Measurements from ENCODE around the gene SIPA1L3. TPM values are rescaled to one million over a fixed set of nuclear protein-coding genes. Genes with fewer than 3 reads are reported as not detected.
A peak's percentile ranks its signal among the peaks of the same experiment; 100 is the strongest.

Gene SIPA1L3
- total and polyA plus RNA-seq, 2 experiments from 2014 or later = 15.7 to 54.1 TPM

- Mint-ChIP-seq H3K36me3 (ENCODE audit: low read depth) (peaks cover 7% of the 10 kb centered on the region; the same call in 2 of the 3 replicates), H3K27me3 (ENCODE audit: insufficient read depth, low read depth, poor library complexity) (peaks cover 19% of the 10 kb centered on the region), H3K9me3 (no peaks in the 10 kb centered on the region), H3K27ac (peak overlapping the region; percentile 72; the same call in 1 of the 2 replicates), H3K4me3 (no peak overlapping the region), H3K4me1 (peaks cover 38% of the 10 kb centered on the region)
- Histone ChIP-seq H4K20me1 (replicated peaks; ENCODE audit: insufficient read depth) (no peaks in the 10 kb centered on the region), H3K36me3 (ENCODE audit: insufficient read depth) (no peaks in the 10 kb centered on the region), H2AFZ (no peak overlapping the region), H3K4me3 (no peak overlapping the region), H3K27me3 (ENCODE audit: insufficient read depth) (no peaks in the 10 kb centered on the region), H3K79me2 (replicated peaks; ENCODE audit: insufficient read depth) (no peaks in the 10 kb centered on the region), H3K4me1 (ENCODE audit: insufficient read depth) (peaks cover 14% of the 10 kb centered on the region), H3K4me2 (no peak overlapping the region), H3K27ac (ENCODE audit: low read depth) (no peak overlapping the region; the same call in 1 of the 2 replicates), H3F3A (replicated peaks; ENCODE audit: low read depth) (peaks cover 21% of the 10 kb centered on the region), H3K9me2 (ENCODE audit: insufficient read depth) (no peaks in the 10 kb centered on the region)
- no peak for DNase-seq (ENCODE audit: low spot score)
- no peak for ATAC-seq
- no peak for TF ChIP-seq ZNF462 (CRISPR knock-in tag; IDR thresholded peaks at IDR 0.05)
- no peak for TF ChIP-seq ETS1 (IDR thresholded peaks at IDR 0.05)
- TF ChIP-seq EZH2phosphoT487 (IDR thresholded peaks at IDR 0.05; ENCODE audit: unreplicated experiment) = no peak
- TF ChIP-seq ZNF331 (CRISPR knock-in tag; IDR thresholded peaks at IDR 0.05; ENCODE audit: low read depth) = no peak
- no peak for TF ChIP-seq POLR2AphosphoS5 (IDR thresholded peaks at IDR 0.05; ENCODE audit: low read depth)
- TF ChIP-seq REST (IDR thresholded peaks at IDR 0.05; ENCODE audit: unreplicated experiment) = no peak
- no peak for TF ChIP-seq STAT1 (IDR thresholded peaks at IDR 0.05; ENCODE audit: unreplicated experiment)
- no peak for TF ChIP-seq NANOG (IDR thresholded peaks at IDR 0.05; ENCODE audit: borderline replicate concordance)
- no peak for TF ChIP-seq JUNB (IDR thresholded peaks at IDR 0.05; ENCODE audit: unreplicated experiment)
- TF ChIP-seq EZH2 (IDR thresholded peaks at IDR 0.05; ENCODE audit: low read depth, unreplicated experiment) = no peak
- TF ChIP-seq ZNF114 (CRISPR knock-in tag; IDR thresholded peaks at IDR 0.05) = no peak
- TF ChIP-seq CREB1 (CRISPR knock-in tag; IDR thresholded peaks at IDR 0.05; ENCODE audit: low read depth) = no peak
- no peak for TF ChIP-seq CTCF (conservative IDR thresholded peaks at IDR 0.05; ENCODE audit: low read depth in 2 of 2)
These were observed 299.2 kb downstream of the SIPA1L3 start for GRCh38 chr19:38206006-38206745.

Measured in GM23338 (cell line).